GM04503 (cell line): ENCODE measurements around the gene ST6GALNAC3.
"Not testable (repeated sequence)": the region's sequence is repeated elsewhere in the genome, so short reads cannot be mapped to it uniquely, and the experiment has no call there.

Experiments
- DNase-seq: peaks from one replicate; pipeline ENCODE4 v3.0.0-alpha.2; 2012; ENCODE audit warnings: low read depth

ST6GALNAC3 gene

GRCh38 chr1:76106719-76107235 is 32.2 kb downstream of the ST6GALNAC3 start:
- DNase-seq = no peak

DNA sequence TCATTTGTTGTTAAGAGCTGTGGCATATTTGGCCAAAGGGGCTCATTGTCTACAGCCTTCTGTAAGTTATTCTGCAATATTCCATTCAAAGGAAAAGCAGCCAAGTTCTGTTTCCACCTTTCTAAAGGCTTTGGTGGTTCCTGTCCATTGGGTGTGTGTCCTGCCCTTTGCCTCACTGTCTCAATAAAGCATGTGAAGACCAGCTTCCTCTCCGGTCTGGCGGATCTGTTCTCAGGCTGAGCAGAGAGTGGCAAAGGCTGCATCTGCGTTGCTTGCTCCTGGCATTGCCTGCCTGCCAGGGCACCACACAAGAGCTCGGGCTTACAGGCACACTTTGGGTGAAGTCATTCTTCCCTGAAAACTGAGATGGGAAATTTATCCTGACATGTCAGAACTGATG is 34.9 kb downstream of the ST6GALNAC3 start:
- no peak for DNase-seq

- no peak for DNase-seq
These were observed 35.5 kb downstream of the ST6GALNAC3 start for GRCh38 chr1:76109901-76110560.

GRCh38 chr1:76110666-76111065 is 36.1 kb downstream of the ST6GALNAC3 start:
- DNase-seq = no peak

- not testable (repeated sequence) for DNase-seq
These were observed 37.8 kb downstream of the ST6GALNAC3 start for GRCh38 chr1:76112321-76112720.

DNA sequence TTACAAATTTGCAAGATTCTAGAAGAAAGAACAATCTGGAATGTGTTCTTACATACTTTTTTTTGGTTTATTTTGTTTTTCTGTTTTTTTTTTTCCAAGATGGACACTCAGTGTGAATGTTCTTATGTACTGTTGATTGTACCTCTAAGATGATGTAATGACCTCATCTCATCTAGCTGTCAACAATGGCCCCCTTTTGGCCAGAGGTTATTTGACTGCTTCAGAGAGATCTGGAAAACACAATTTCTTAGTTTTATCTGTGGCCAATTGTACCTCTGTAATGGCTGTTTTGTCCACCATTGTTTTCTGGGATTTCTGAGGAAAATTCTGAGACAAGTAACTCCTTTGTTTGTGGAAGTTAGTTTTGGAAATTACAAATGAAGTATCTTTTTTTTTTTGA is 38.9 kb downstream of the ST6GALNAC3 start:
- DNase-seq = no peak

GRCh38 chr1:76115171-76115570 is 40.6 kb downstream of the ST6GALNAC3 start:
- no peak for DNase-seq

DNA sequence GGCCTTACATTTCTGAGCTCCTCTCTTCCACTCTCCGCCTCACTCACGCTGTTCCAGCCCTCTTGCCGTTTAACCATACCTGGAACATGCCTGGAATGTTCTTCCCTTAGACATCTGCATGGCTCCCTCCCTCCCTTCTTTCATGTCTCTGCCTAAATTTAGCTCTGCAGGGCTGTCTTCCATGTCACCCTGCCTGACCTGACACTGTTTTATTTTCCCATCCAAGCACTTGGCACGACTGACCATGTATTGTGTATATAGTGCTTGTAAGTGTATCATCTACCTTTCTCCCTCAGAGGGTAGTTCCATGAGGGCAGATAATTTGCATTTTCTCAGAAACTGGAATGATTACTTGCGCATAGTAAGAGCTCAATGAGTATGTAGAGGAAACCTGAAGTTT is 47.3 kb downstream of the ST6GALNAC3 start:
- DNase-seq = no peak

GRCh38 chr1:76122271-76122670 is 47.7 kb downstream of the ST6GALNAC3 start:
- DNase-seq = no peak

- not testable (repeated sequence) for DNase-seq
These were observed 49.0 kb downstream of the ST6GALNAC3 start for GRCh38 chr1:76123411-76124064.

DNA sequence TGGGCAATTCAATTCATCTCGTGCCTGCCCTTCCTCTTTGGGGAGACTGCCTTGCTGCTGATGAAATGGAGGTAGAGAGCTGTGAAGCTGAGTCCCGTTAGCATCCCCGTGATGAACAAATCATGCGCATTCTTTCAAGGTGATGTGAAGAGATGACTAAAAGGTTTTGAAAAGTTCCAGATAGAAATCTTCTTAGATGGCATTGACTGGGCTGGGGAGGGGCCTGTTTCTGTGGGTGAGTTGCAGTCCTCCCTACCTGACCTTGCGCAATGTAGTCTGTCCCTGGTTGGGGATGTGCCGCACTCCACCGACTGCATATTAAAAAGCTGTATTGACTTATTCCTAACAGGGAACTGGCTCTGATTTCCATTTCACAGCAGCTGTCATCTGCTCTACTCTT is 49.6 kb downstream of the ST6GALNAC3 start:
- DNase-seq = no peak

GRCh38 chr1:76125473-76126219 is 51.1 kb downstream of the ST6GALNAC3 start:
- no peak for DNase-seq

- no peak for DNase-seq
These were observed 53.5 kb downstream of the ST6GALNAC3 start for GRCh38 chr1:76128096-76128495.

- DNase-seq = no peak
These were observed 55.2 kb downstream of the ST6GALNAC3 start for GRCh38 chr1:76129731-76130130.

DNA sequence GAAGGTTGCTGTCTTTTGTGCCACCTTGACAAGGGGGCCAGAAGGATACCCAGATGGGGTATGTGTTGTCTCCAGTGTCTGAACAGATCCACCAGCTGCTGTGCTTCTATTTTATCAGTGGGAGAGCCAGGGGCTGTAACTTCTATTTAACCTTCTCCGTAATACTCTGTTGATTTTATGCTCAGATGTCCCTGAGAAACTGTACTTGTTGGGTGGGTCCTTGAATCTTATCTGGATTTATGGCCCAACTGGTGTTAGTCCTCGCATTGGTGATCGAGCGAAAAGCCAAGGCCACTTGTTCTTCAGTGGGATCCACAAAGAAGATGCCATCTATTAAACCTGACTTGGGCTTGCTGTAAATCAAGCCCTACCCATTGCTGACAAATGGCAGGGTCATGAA is 56.4 kb downstream of the ST6GALNAC3 start:
- no peak for DNase-seq

- DNase-seq = no peak
These were observed 59.4 kb downstream of the ST6GALNAC3 start for GRCh38 chr1:76133977-76134376.

DNA sequence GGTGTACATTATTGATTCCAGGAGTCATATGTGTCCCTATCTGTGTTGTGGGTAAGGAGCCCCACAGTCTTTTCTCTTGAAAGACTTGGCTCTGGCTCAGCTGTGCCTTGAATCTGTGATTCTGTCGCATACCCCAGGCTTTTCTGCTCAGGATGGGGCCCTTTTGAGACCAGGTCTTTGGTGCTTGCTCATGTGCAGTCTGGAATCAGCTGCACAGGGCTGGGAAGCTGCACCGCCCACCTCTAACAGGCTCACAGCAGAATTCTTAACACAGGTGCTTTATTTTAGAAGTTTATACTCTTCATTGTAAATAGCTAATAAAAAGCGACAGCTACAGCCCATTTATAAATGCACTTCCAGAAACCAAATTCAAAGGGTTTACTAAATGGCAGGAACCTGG is 61.3 kb downstream of the ST6GALNAC3 start:
- DNase-seq = no peak

DNA sequence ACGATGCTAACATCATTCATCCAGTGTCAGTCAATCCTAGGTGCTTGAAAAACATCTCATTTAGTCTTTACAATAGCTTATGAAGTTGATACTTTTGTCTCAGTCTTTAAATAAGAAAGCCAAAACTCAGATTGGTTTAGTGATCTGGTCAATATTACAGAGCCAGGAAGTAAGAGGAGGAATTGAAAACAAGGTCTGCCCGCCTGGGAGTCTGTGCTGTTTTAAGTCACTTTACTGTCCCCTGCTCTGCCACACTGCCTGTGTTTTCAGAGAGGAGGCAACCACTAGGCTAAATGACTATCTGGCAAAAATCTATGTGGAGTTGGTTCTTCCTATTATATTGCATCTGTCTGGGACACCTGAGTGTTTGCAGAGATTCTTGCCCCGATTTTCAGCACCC is 62.3 kb downstream of the ST6GALNAC3 start:
- DNase-seq = no peak

DNA sequence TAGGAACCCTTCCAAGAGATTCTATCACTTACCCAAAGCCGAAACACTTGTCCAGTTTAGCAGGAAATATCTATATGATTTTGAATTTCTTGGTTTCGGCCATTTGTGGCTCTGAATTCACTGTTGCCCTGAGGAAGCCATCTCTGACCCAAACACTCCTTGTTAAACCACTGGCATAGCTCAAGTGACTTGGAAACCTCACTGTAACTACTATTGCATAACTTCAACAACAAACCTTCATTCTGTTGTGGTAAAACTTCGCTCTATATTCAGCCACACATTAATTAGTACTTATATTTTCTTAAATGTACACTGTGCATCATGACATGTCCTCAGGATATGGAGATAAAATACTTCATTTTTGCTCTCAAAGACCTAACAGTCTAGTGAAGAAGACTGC is 63.2 kb downstream of the ST6GALNAC3 start:
- DNase-seq = no peak

GRCh38 chr1:76138217-76138616 is 63.7 kb downstream of the ST6GALNAC3 start:
- DNase-seq = no peak

GRCh38 chr1:76140227-76140626 is 65.7 kb downstream of the ST6GALNAC3 start:
- DNase-seq = no peak

- no peak for DNase-seq
These were observed 67.4 kb downstream of the ST6GALNAC3 start for GRCh38 chr1:76141929-76142328.
